Keratinocyte (primary cell): ENCODE measurements around the gene LAMB4. TPM values are rescaled to one million over a fixed set of nuclear protein-coding genes. Genes with fewer than 3 reads are reported as not detected.

Source experiments
- DNase-seq: peaks from one replicate; pipeline ENCODE4 v3.0.0-alpha.2; 2011; ENCODE audit warnings: low read depth, missing footprints, low spot score
- FAIRE-seq: peaks from 2 replicates; lab custom pipeline; 2011; peaks lifted over from hg19 to GRCh38; lab: Jason Lieb, UNC
- H2AFZ ChIP-seq: 2 replicates; pipeline ENCODE4 v1.6.0; 2012; ENCODE audit warnings: low read length, control low read depth, inconsistent platforms; ENCODE audit not compliant: control insufficient read depth
- H3K27ac ChIP-seq: 2 replicates; pipeline ENCODE4 v1.5.1; 2011; ENCODE audit warnings: low read length; ENCODE audit not compliant: control insufficient read depth, insufficient read depth
- H3K27me3 ChIP-seq: 3 replicates; pipeline ENCODE4 v1.6.0; 2011; ENCODE audit warnings: low read length; ENCODE audit not compliant: control insufficient read depth, insufficient read depth; ENCODE audit errors: extremely low read depth
- H3K36me3 ChIP-seq, 2 experiments: 2 replicates in 1 of 2; 3 replicates in 1 of 2; pipeline ENCODE4 v1.5.1; 2011; ENCODE audit warnings: low read length in 2 of 2, mild to moderate bottlenecking in 1 of 2; ENCODE audit not compliant: control insufficient read depth in 2 of 2, insufficient read depth in 2 of 2; ENCODE audit errors: extremely low read depth in 1 of 2
- H3K4me1 ChIP-seq: 3 replicates; pipeline ENCODE4 v1.5.1; 2011; ENCODE audit warnings: low read length; ENCODE audit not compliant: control insufficient read depth, insufficient read depth; ENCODE audit errors: extremely low read depth
- H3K4me2 ChIP-seq: 3 replicates; pipeline ENCODE4 v1.6.0; 2011; ENCODE audit warnings: low read depth, low read length; ENCODE audit not compliant: control insufficient read depth, insufficient read depth; ENCODE audit errors: extremely low read depth
- H3K4me3 ChIP-seq, 3 experiments: fragments of 200-600 bp in 1 of 3; sonication (generic) in 1 of 3; 2 replicates in 2 of 3; 3 replicates in 1 of 3; pipeline ENCODE4 v1.5.1; 2011 to 2016; ENCODE audit warnings: low read length in 3 of 3, mild to moderate bottlenecking in 3 of 3, control low read depth in 2 of 3, inconsistent platforms in 1 of 3, low read depth in 1 of 3, mixed read lengths in 1 of 3, mixed run types in 1 of 3, moderate library complexity in 1 of 3; ENCODE audit not compliant: control insufficient read depth in 2 of 3, insufficient read depth in 2 of 3; ENCODE audit errors: extremely low read depth in 1 of 3
- H3K79me2 ChIP-seq: 2 replicates; pipeline ENCODE4 v1.6.0; 2012; ENCODE audit warnings: low read length; ENCODE audit not compliant: control insufficient read depth, insufficient read depth
- H3K9ac ChIP-seq: 3 replicates; pipeline ENCODE4 v1.6.0; 2011; ENCODE audit warnings: low read length; ENCODE audit not compliant: control insufficient read depth, insufficient read depth; ENCODE audit errors: extremely low read depth
- H3K9me1 ChIP-seq: 3 replicates; pipeline ENCODE4 v1.6.0; 2011; ENCODE audit warnings: low read length; ENCODE audit not compliant: control insufficient read depth, insufficient read depth; ENCODE audit errors: extremely low read depth
- H3K9me3 ChIP-seq: 2 replicates; pipeline ENCODE4 v1.5.1; 2012; ENCODE audit warnings: low read depth, low read length; ENCODE audit not compliant: control insufficient read depth
- H4K20me1 ChIP-seq: 3 replicates; pipeline ENCODE4 v1.6.0; 2011; ENCODE audit warnings: low read length; ENCODE audit not compliant: control insufficient read depth, insufficient read depth; ENCODE audit errors: extremely low read depth
- CTCF ChIP-seq, 3 experiments: IDR thresholded peaks in 1 of 3; conservative IDR thresholded peaks in 1 of 3; optimal IDR thresholded peaks in 1 of 3; 2 replicates in 2 of 3; 3 replicates in 1 of 3; pipeline versions ENCODE3 to v1.5.1; 2011; ENCODE audit warnings: low read length in 3 of 3, mild to moderate bottlenecking in 3 of 3, moderate library complexity in 2 of 3, control low read depth in 1 of 3, inconsistent platforms in 1 of 3; ENCODE audit not compliant: insufficient read depth in 2 of 3; ENCODE audit errors: extremely low read depth in 1 of 3
- EZH2 ChIP-seq: IDR thresholded peaks from one replicate; pipeline ENCODE4 v1.6.1; 2012; ENCODE audit warnings: inconsistent platforms, mild to moderate bottlenecking, low read length, moderate library complexity
- dilution Hi-C: fragments of 300-500 bp; cut with MboI; formaldehyde crosslinking; loops from one replicate; pipeline ENCODE4 v1.7.0; 2020; ENCODE audit warnings: low sequenced_read_pairs; ENCODE audit not compliant: extremely low pct_ligation_motif_present
- polyA plus RNA-seq, 5 experiments: library from polyadenylated mRNA; depleted of rRNA in 3 of 5; stranded (reverse) in 3 of 5; stranded (forward) in 1 of 5; unstranded in 1 of 5; fragments of >200 nt; gene quantifications; 1 replicate in 1 of 5; 2 replicates in 3 of 5; 3 replicates in 1 of 5; pipeline versions ENCODE4 v1.2.1 to v1.2.3, GENCODE V29; 2011 to 2012; ENCODE audit warnings: missing spikeins in 2 of 5, low read depth in 1 of 5, low replicate concordance in 1 of 5

The LAMB4 gene
- polyA plus RNA-seq, 1 donor (not counting 4 experiments of a cell fraction or from before 2014, with no cell fraction given): 3.7 TPM

- dilution Hi-C loops: no loop called here
- H3K9ac ChIP-seq: no peak overlapping the region
- H3K4me2 ChIP-seq: no peak overlapping the region
- no peaks in the 10 kb centered on the region for H3K4me1 ChIP-seq
- no peaks in the 10 kb centered on the region for H3K9me3 ChIP-seq
- H3K27ac ChIP-seq: no peak overlapping the region
- FAIRE-seq (no peak), DNase-seq (no peak)
- H3K4me3 ChIP-seq: no peak overlapping the region
- H3K27me3 ChIP-seq: no peaks in the 10 kb centered on the region
- H2AFZ ChIP-seq: no peak overlapping the region
- H3K79me2 ChIP-seq: no peaks in the 10 kb centered on the region
- H4K20me1 ChIP-seq: no peaks in the 10 kb centered on the region
- no peaks in the 10 kb centered on the region for H3K9me1 ChIP-seq
- TF ChIP-seq CTCF (optimal IDR thresholded peaks at IDR 0.05 in 1 of 3, IDR thresholded peaks at IDR 0.05 in 1 of 3, conservative IDR thresholded peaks at IDR 0.05 in 1 of 3; ENCODE audit: extremely low read depth in 1 of 3, insufficient read depth in 2 of 3, low read length in 3 of 3) (no peak), EZH2 (no peak)
- no peaks in the 10 kb centered on the region for H3K36me3 ChIP-seq
Observed at GRCh38 chr7:108046952-108047506, 83.1 kb downstream of the LAMB4 start.

- no peak overlapping the region for H3K4me2 ChIP-seq
- TF ChIP-seq EZH2 (no peak), CTCF (optimal IDR thresholded peaks at IDR 0.05 in 1 of 3, IDR thresholded peaks at IDR 0.05 in 1 of 3, conservative IDR thresholded peaks at IDR 0.05 in 1 of 3; ENCODE audit: extremely low read depth in 1 of 3, insufficient read depth in 2 of 3, low read length in 3 of 3) (no peak)
- no peak overlapping the region for H2AFZ ChIP-seq
- no peaks in the 10 kb centered on the region for H3K36me3 ChIP-seq
- H3K9me3 ChIP-seq: no peaks in the 10 kb centered on the region
- no peaks in the 10 kb centered on the region for H4K20me1 ChIP-seq
- H3K4me1 ChIP-seq: no peaks in the 10 kb centered on the region
- no peak overlapping the region for H3K9ac ChIP-seq
- H3K27me3 ChIP-seq: no peaks in the 10 kb centered on the region
- FAIRE-seq (no peak), DNase-seq (no peak)
- H3K27ac ChIP-seq: no peak overlapping the region
- no peaks in the 10 kb centered on the region for H3K9me1 ChIP-seq
- H3K79me2 ChIP-seq: no peaks in the 10 kb centered on the region
- dilution Hi-C loops: no loop called here
- no peak overlapping the region for H3K4me3 ChIP-seq
Observed at GRCh38 chr7:108045669-108046068, 84.5 kb downstream of the LAMB4 start.
